ENCODE results near the gene CARNS1. TPM values are rescaled to one million over a fixed set of nuclear protein-coding genes. Genes with fewer than 3 reads are reported as not detected.

Gene CARNS1
- total RNA-seq, 1 donor from 2014 or later: 0.29 TPM

DNA sequence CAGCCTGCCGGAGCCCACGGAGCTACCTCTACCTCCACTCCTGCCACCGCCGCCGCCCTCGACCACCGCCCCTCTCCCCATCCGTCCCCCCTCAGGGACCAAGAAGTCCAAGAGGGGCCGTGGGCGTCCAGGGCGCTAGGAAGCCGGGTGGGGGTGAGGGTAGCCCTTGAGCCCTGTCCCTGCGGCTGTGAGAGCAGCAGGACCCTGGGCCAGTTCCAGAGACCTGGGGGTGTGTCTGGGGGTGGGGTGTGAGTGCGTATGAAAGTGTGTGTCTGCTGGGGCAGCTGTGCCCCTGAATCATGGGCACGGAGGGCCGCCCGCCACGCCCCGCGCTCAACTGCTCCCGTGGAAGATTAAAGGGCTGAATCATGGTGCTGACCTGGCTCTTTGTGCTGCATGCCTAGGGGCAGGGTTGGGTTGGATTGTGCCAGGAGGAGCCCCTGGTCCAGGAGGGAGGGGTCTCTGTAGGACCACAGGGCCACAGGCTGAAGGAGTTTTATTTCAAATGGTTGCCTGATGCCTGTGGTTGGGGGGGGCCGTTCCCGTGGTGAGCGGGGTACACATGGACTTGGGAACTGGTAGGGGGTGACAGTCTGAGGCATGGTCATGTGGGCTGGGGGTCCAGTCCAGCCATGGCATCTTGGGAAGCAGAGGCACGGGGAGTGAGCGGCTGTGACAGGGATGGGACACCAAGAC is 19.7 kb downstream of the CARNS1 start:
- Mint-ChIP-seq H3K27ac (no peak overlapping the region), H3K27me3 (no peaks in the 10 kb centered on the region), H3K36me3 (ENCODE audit: insufficient read depth) (peaks cover 3% of the 10 kb centered on the region), H3K9me3 (ENCODE audit: low read depth) (no peaks in the 10 kb centered on the region), H3K4me3 (ENCODE audit: low read depth) (no peak overlapping the region), H3K4me1 (ENCODE audit: low read depth) (no peaks in the 10 kb centered on the region)
- DNase-seq (ENCODE audit: low spot score, unreplicated experiment): no peak
- TF ChIP-seq CTCF (IDR thresholded peaks at IDR 0.05; ENCODE audit: unreplicated experiment): no peak

DNA sequence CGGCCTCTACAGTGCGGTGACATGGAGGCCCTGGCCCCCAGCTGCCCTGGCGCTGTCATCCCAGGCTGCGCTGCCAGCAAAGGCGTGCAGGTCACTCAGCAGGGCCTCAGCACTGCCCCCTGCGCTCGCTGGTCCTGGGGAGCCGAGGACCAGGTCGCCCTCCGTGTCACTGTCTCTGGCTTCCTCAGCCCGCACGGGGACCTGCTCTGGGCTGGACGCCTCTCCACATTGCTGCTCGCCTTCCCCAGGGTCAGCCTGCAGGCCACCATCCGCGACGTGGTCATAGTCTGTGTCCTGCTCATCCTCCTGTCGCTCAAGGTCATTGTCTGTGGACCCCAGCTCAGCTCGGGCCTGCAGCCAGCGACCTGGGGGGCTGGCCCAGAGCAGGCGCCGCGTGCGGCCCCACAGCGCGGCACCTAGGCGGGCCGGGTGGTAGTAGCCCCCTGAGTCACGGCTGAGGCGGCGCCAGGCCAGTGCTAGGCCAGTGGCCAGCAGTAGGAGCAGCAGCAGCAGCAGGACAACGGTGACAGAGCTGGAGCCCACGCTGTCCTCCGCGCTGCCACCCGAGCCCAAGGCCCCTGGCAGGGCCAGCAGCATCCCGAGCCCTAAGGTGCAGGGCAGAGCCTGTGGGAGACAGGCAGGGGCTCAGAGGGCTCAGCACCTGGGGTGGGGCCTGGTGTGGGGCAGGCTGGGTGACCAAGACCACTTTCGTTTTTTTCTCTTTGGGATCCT is 20.4 kb downstream of the CARNS1 start:
- Mint-ChIP-seq H3K36me3 (ENCODE audit: insufficient read depth) (peaks cover 3% of the 10 kb centered on the region), H3K27ac (no peak overlapping the region), H3K27me3 (no peaks in the 10 kb centered on the region), H3K9me3 (ENCODE audit: low read depth) (no peaks in the 10 kb centered on the region), H3K4me1 (ENCODE audit: low read depth) (no peaks in the 10 kb centered on the region), H3K4me3 (ENCODE audit: low read depth) (no peak overlapping the region)
- no peak for DNase-seq (ENCODE audit: low spot score, unreplicated experiment)
- no peak for TF ChIP-seq CTCF (IDR thresholded peaks at IDR 0.05; ENCODE audit: unreplicated experiment)

GRCh38 chr11:67436459-67437081 is 21.1 kb downstream of the CARNS1 start:
- Mint-ChIP-seq H3K4me1 (ENCODE audit: low read depth) (no peaks in the 10 kb centered on the region), H3K36me3 (ENCODE audit: insufficient read depth) (peaks cover 3% of the 10 kb centered on the region), H3K27ac (no peak overlapping the region), H3K9me3 (ENCODE audit: low read depth) (no peaks in the 10 kb centered on the region), H3K27me3 (no peaks in the 10 kb centered on the region), H3K4me3 (ENCODE audit: low read depth) (no peak overlapping the region)
- DNase-seq (ENCODE audit: low spot score, unreplicated experiment): no peak
- no peak for TF ChIP-seq CTCF (IDR thresholded peaks at IDR 0.05; ENCODE audit: unreplicated experiment)

DNA sequence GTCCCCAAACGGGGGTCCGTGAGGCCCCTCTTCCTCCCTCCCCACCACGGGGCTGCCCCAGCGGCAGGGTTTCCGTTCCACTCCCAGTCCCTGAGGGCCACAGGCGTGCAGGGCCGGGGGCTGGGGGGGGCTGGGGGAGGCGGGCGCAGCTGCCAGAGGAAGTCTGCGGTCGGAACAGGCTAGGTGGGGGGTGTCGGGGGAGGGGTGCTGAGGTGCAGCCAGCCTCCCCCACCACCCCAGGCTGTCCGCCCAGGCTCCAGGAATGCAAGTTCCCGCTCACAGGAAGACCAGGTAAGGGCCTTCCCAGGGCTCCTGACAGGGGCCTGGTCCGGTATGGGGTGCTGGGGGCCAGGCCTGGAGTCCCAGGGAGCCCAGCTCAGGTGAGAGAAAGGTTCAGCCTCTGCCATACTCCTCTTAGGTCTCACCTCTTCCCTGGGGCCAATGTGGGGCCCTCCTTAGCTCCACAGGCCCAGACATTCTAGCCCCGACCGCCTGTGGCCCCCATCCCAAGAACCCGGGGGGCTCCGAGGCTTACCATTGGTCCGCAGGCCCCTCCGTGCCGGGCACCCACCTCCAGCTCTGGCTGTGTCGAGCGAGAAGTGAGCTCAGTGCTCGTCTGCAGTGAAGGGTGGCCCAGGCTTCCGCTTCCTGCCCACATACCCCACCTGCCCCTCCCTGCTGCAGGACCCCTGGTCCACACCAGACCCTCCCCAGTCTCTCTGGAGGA is 21.8 kb downstream of the CARNS1 start, which contains the start of gene PTPRCAP:
PTPRCAP (minus strand) TSS at position 601 of the 727 bp plus-strand sequence; CDS start at position 538, 63 bp downstream.
- Mint-ChIP-seq H3K4me3 (ENCODE audit: low read depth) (no peak within 1 kb of the TSS), H3K36me3 (ENCODE audit: insufficient read depth) (no peaks in the 10 kb centered on the region), H3K27ac (no peak within 1 kb of the TSS)

More for the DNA sequence above, 21.8 kb downstream of the CARNS1 start, which contains the start of gene PTPRCAP:
- no peak for TF ChIP-seq CTCF (IDR thresholded peaks at IDR 0.05; ENCODE audit: unreplicated experiment)
- Mint-ChIP-seq H3K9me3 (ENCODE audit: low read depth) (no peaks in the 10 kb centered on the region), H3K27me3 (no peaks in the 10 kb centered on the region), H3K4me1 (ENCODE audit: low read depth) (no peaks in the 10 kb centered on the region)
- no peak for DNase-seq (ENCODE audit: low spot score, unreplicated experiment)
